Epithelial cell of proximal tubule (primary cell): ENCODE results near the gene ATP9A. TPM values are rescaled to one million over a fixed set of nuclear protein-coding genes. Genes with fewer than 3 reads are reported as not detected.
"Not testable (repeated sequence)": the region's sequence is repeated elsewhere in the genome, so short reads cannot be mapped to it uniquely, and the experiment has no call there.

Source experiments
- DNase-seq: peaks from one replicate; pipeline ENCODE4 v3.0.0-alpha.2; 2011; ENCODE audit warnings: low read depth
- H3K4me3 ChIP-seq: 2 replicates; pipeline ENCODE4 v1.5.1; 2011; ENCODE audit warnings: low read depth, mild to moderate bottlenecking, low read length
- total RNA-seq: library from RNA; depleted of rRNA; stranded (reverse); fragments of >200 nt; gene quantifications from 2 replicates; pipeline ENCODE4 v1.2.3, GENCODE V29; 2015
- TF ChIP-seq, protein P1 (sequence below): conservative IDR thresholded peaks from 2 replicates; pipeline ENCODE4 v1.5.1; 2012; ENCODE audit warnings: low read depth, mild to moderate bottlenecking, low read length

Gene ATP9A
- total RNA-seq, 1 donor from 2014 or later = 22.5 TPM

DNA sequence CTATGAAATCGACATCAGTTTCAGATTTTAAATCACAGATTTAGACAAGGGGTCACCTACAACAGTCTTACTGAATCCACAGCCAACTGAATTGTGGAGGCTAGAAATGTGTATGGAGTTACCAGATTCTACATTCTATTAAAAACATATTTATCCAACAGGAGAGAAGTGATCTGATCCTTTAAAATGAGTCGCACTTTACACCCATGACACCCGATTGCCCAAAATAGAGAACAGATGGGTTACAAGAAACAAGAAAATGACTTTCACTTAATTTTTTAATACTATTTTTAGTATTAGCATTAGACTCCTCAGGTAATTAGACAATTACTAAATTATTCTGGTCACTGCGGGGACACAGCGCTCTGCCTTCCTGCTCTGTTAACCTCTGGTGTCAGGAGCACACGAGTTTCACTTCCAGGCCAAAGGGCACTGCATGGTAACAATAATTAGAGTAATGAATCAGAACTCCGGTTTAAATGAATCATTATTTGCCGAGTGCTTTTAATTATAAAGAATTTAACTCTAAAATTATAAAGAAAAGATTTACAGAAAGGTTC lies 108.6 kb downstream of the ATP9A start:
- no peak overlapping the region for H3K4me3 ChIP-seq
- no peak for DNase-seq
- TF ChIP-seq, protein P1, sequence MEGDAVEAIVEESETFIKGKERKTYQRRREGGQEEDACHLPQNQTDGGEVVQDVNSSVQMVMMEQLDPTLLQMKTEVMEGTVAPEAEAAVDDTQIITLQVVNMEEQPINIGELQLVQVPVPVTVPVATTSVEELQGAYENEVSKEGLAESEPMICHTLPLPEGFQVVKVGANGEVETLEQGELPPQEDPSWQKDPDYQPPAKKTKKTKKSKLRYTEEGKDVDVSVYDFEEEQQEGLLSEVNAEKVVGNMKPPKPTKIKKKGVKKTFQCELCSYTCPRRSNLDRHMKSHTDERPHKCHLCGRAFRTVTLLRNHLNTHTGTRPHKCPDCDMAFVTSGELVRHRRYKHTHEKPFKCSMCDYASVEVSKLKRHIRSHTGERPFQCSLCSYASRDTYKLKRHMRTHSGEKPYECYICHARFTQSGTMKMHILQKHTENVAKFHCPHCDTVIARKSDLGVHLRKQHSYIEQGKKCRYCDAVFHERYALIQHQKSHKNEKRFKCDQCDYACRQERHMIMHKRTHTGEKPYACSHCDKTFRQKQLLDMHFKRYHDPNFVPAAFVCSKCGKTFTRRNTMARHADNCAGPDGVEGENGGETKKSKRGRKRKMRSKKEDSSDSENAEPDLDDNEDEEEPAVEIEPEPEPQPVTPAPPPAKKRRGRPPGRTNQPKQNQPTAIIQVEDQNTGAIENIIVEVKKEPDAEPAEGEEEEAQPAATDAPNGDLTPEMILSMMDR = no peak

DNA sequence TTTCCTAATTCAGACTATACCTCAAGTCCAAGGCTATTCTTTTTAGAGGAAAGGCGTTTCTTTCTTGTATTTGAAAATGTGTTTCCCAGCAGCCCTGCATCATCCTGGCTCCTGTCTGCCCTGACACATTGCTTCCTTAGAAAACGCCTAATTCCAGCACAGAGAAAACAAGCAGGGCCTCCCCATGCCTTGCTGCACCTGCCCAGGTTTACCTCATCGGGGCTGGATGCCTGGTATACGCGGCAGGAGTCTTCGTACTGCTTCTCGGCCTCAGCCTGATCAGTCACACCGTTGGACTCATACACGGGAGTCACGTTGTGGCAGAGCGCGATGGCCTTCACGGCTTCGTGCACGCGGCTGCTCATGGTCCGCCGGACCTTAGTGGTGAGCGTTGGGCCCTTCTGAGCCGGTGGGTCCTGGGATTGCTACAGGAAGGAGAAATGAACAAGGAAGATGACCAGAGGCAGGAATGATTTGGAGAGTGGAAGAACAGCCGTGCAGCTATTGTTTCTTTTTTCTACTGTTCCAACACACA lies 111.4 kb downstream of the ATP9A start:
- DNase-seq = no peak
- TF ChIP-seq, protein P1 = no peak
- H3K4me3 ChIP-seq = no peak overlapping the region

DNA sequence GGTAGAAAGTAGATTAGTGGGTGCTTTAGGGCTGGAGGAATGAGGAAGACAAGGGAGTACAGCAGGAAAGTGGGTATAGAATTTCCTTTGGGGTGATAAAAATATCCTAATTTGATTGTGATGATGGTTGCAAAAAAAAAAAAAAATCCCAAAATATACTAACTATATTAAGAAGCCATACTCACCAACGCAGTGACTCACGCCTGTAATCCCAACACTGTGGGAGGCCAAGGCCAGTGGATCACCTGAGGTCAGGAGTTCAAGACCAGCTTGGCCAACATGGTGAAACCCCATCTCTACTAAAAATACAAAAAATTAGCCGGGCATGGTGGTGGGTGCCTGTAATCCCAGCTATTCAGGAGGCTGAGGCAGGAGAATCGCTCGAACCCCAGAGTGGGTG lies 112.1 kb downstream of the ATP9A start:
- DNase-seq, H3K4me3 ChIP-seq: not testable (repeated sequence)

DNA sequence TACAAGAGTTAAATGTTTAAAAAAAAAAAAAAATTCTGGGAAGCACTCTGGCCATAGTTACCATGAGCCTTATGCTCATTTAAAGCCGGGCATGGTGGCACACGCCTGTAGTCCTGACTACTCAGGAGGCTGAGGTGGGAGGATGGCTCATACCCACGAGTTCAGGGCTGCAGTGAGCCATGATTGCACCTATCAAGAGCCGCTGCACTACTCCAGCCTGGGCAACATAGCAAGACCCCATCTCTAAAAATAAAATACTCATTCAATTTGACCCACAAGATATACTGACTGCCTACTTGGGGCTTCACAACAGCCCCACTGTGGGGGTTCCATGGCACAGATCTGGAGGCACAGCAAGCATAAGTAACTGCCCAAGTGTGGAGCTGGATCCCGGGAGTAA lies 113.7 kb downstream of the ATP9A start:
- H3K4me3 ChIP-seq = no peak overlapping the region
- TF ChIP-seq, protein P1 = no peak
- no peak for DNase-seq

DNA sequence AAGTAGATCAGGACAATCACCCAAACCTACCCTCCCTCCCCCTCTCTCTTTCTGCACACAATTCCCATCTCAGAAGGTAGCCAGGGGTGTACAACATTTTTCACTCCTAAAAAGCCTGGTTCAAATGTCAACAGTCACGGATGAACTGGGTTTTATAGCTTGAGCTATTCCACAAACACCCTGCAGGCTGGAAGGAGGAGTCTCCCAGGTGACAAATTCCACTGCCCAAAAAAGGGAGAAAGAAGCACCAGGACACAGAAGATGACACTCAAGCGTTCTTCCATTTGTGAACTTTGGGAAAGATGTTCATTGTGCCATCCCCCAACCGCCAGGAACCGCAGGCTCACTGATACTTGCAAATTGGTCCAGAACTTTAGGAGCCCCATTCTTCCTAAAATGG lies 114.1 kb downstream of the ATP9A start:
- H3K4me3 ChIP-seq = no peak overlapping the region
- no peak for DNase-seq
- TF ChIP-seq, protein P1 = no peak

DNA sequence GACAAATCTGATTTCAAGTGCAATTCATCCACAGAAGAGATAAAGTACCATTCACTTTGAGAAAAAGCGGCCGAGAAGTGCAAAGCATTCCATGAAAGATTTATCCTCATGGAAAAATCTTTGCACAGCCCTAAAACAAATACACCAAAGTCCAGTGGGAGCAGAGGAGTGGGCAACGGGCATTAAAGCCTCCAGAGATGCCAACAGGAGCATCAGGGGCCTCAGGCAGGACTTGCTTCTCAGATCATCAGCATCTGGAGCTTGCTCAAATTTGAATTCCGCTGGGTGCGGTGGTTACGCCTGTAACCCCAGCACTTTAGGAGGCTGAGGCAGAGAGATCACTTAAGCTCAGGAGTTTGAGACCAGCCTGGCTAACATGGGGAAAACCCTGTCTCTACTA lies 115.0 kb downstream of the ATP9A start:
- DNase-seq = no peak
- H3K4me3 ChIP-seq = no peak overlapping the region
- TF ChIP-seq, protein P1 = no peak

DNA sequence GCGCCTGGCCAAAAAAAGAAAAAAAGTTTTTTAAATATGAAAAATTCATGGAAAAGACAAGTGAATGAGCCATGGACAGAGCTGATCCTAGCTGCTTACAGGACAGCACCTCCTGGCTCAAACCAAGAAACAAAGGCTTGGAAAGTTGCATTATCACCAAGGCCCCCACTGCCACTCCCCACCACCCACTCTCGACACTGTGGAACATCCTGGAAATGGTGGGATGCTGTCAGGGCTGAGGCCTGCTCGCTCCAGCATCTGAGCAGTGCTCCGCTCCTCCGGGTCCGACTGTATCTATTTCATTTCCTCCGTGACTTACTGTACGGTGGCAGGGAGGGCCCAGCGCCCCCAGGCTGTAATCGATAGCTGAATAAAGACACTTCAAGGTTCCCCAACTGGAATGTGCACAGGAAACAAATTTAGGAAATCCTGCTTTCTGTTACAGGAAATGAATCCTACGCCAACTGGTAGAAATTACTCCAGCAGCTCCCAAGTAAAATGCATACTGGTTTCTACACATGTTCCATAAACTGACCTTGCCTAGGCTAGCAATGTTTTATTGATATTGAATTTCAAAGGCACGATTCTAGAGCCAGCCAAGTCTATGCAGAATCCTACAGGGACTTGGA lies 116.2 kb downstream of the ATP9A start:
- DNase-seq = no peak
- TF ChIP-seq, protein P1 = no peak

More for the DNA sequence above, 116.2 kb downstream of the ATP9A start:
- no peak overlapping the region for H3K4me3 ChIP-seq
